B cell (primary cell): ENCODE measurements around the gene NPC1. TPM values are rescaled to one million over a fixed set of nuclear protein-coding genes. Genes with fewer than 3 reads are reported as not detected.
"Not testable (repeated sequence)": the region's sequence is repeated elsewhere in the genome, so short reads cannot be mapped to it uniquely, and the experiment has no call there.

Experiments used
- ATAC-seq: fragments of 200-7000 bp; cut with Tn5 transposase; one replicate; pipeline ENCODE4 v1.10.0; 2021; ENCODE audit warnings: low read depth, mild to moderate bottlenecking, moderate number of reproducible peaks, moderate library complexity
- CTCF ChIA-PET: fragments of 350-600 bp; sonication (Branson Sonifier 250); formaldehyde crosslinking; loops from one replicate; lab custom pipeline; 2021; ENCODE audit warnings: antibody characterized with exemption, inconsistent platforms; lab: Charles Lee
- POLR2A ChIA-PET: fragments of 350-600 bp; sonication (Branson Sonifier 250); formaldehyde crosslinking; loops from one replicate; lab custom pipeline; 2021; ENCODE audit warnings: antibody characterized with exemption; lab: Charles Lee
- DNase-seq: peaks from one replicate; pipeline ENCODE4 v3.0.0; 2013
- H2AFZ ChIP-seq: 2 replicates; pipeline ENCODE4 v1.6.1; 2012; ENCODE audit warnings: mild to moderate bottlenecking, low read depth, low read length; ENCODE audit not compliant: insufficient read depth, poor library complexity, severe bottlenecking
- H3K27ac ChIP-seq, 2 donors: 1 replicate in 1 of 2; 2 replicates in 1 of 2; pipeline ENCODE4 v1.5.1; 2012 to 2013; ENCODE audit warnings: low read length in 2 of 2, mild to moderate bottlenecking in 2 of 2, moderate library complexity in 1 of 2
- H3K27me3 ChIP-seq, 4 experiments: fragments of 200-600 bp in 1 of 4; sonication (generic) in 1 of 4; replicated peaks in 1 of 4; 1 replicate in 2 of 4; 2 replicates in 2 of 4; pipeline versions ENCODE4 v1.6.1 to v1.7.0; 2013 to 2016; ENCODE audit warnings: low read length in 3 of 4, mild to moderate bottlenecking in 2 of 4, mixed read lengths in 1 of 4, moderate library complexity in 1 of 4; ENCODE audit not compliant: insufficient read depth in 4 of 4, control insufficient read depth in 3 of 4; ENCODE audit errors: control extremely low read depth in 1 of 4
- H3K36me3 ChIP-seq, 2 experiments: replicated peaks in 1 of 2; 1 replicate in 1 of 2; 2 replicates in 1 of 2; pipeline versions ENCODE4 v1.6.1 to v1.7.1; 2013; ENCODE audit warnings: low read length in 1 of 2; ENCODE audit not compliant: insufficient read depth in 2 of 2, control insufficient read depth in 1 of 2; ENCODE audit errors: control extremely low read depth in 1 of 2, extremely low read depth in 1 of 2
- H3K4me1 ChIP-seq, 2 donors: fragments of 200-600 bp in 1 of 2; sonication (generic) in 1 of 2; 1 replicate in 1 of 2; 2 replicates in 1 of 2; pipeline versions ENCODE4 v1.5.1 to v1.6.1; 2013 to 2017; ENCODE audit warnings: low read length in 2 of 2; ENCODE audit not compliant: control insufficient read depth in 2 of 2, insufficient read depth in 2 of 2
- H3K4me2 ChIP-seq: replicated peaks from 2 replicates; pipeline ENCODE3; 2012; ENCODE audit warnings: mild to moderate bottlenecking, low read depth, low read length; ENCODE audit not compliant: poor library complexity, severe bottlenecking
- H3K4me3 ChIP-seq, 5 experiments: fragments of 200-600 bp in 1 of 5; sonication (generic) in 1 of 5; 1 replicate in 3 of 5; 2 replicates in 2 of 5; pipeline versions ENCODE4 v1.5.1 to v1.7.0; 2011 to 2016; ENCODE audit warnings: low read length in 4 of 5, mild to moderate bottlenecking in 4 of 5, low read depth in 2 of 5, control low read depth in 1 of 5, moderate library complexity in 1 of 5; ENCODE audit not compliant: insufficient read depth in 1 of 5; ENCODE audit errors: control extremely low read depth in 1 of 5, extremely low read depth in 1 of 5
- H3K79me2 ChIP-seq: fragments of 200-600 bp; sonication (generic); one replicate; pipeline ENCODE4 v1.6.0; 2016; ENCODE audit warnings: low read length; ENCODE audit not compliant: control insufficient read depth, insufficient read depth
- H3K9ac ChIP-seq: fragments of 200-600 bp; sonication (generic); 2 replicates; pipeline ENCODE4 v1.6.1; 2017; ENCODE audit warnings: mild to moderate bottlenecking, low read length, moderate library complexity
- H3K9me3 ChIP-seq, 3 donors: one replicate each; pipeline versions ENCODE4 v1.6.1 to v1.7.1; 2013; ENCODE audit warnings: low read length in 2 of 3; ENCODE audit not compliant: control insufficient read depth in 2 of 3, insufficient read depth in 1 of 3; ENCODE audit errors: control extremely low read depth in 1 of 3
- H4K20me1 ChIP-seq: 2 replicates; pipeline ENCODE4 v1.6.0; 2012; ENCODE audit warnings: mild to moderate bottlenecking, low read length; ENCODE audit not compliant: insufficient read depth, control insufficient read depth, poor library complexity, severe bottlenecking
- H3K27ac Mint-ChIP-seq: one replicate; pipeline ENCODE4 v1.8.0; 2021; ENCODE audit warnings: mixed read lengths
- H3K27me3 Mint-ChIP-seq: one replicate; pipeline ENCODE4 v1.8.0; 2021; ENCODE audit warnings: mixed read lengths
- H3K4me1 Mint-ChIP-seq: one replicate; pipeline ENCODE4 v1.8.0; 2021; ENCODE audit warnings: mixed read lengths
- H3K4me3 Mint-ChIP-seq: one replicate; pipeline ENCODE4 v1.8.0; 2021; ENCODE audit warnings: mixed read lengths
- H3K9me3 Mint-ChIP-seq: one replicate; pipeline ENCODE4 v1.8.0; 2022; ENCODE audit warnings: mixed read lengths; ENCODE audit not compliant: insufficient read depth
- EZH2 ChIP-seq: IDR thresholded peaks from 2 replicates; pipeline ENCODE4 v1.6.1; 2012; ENCODE audit warnings: borderline replicate concordance, low read depth, mild to moderate bottlenecking, moderate library complexity, low read length; ENCODE audit not compliant: insufficient read depth, poor library complexity, severe bottlenecking
- WGBS: methylation state at CpG from one replicate; pipeline ENCODE4 v1.1.5; 2013; ENCODE audit warnings: missing lambda C conversion rate; ENCODE audit not compliant: insufficient coverage; 5-methylcytosine and 5-hydroxymethylcytosine counted together
- intact Hi-C: fragments of 100-400 bp; cut with micrococcal nuclease; formaldehyde crosslinking; loops from one replicate; pipeline ENCODE4 v1.10.0; 2022
- polyA plus RNA-seq: library from polyadenylated mRNA; depleted of rRNA; stranded (reverse); fragments of >200 nt; gene quantifications from 2 replicates; pipeline ENCODE4 v1.2.3, GENCODE V29; 2012
- total RNA-seq, 2 donors: library from RNA; stranded (reverse); fragments of 120-200 nt in 1 of 2; gene quantifications; 1 replicate in 1 of 2; 2 replicates in 1 of 2; pipeline versions ENCODE4 v1.2.3 to v1.2.4, GENCODE V29; 2013 to 2022
- TF ChIP-seq, protein P1 (sequence below): fragments of 200-600 bp; IDR thresholded peaks from one replicate; pipeline ENCODE4 v1.8.0; 2022; ENCODE audit warnings: antibody characterized with exemption, mild to moderate bottlenecking

The NPC1 gene
- total and polyA plus RNA-seq, 2 donors (not counting 1 experiment from before 2014, with no cell fraction given) = 17.5 to 44.4 TPM

DNA sequence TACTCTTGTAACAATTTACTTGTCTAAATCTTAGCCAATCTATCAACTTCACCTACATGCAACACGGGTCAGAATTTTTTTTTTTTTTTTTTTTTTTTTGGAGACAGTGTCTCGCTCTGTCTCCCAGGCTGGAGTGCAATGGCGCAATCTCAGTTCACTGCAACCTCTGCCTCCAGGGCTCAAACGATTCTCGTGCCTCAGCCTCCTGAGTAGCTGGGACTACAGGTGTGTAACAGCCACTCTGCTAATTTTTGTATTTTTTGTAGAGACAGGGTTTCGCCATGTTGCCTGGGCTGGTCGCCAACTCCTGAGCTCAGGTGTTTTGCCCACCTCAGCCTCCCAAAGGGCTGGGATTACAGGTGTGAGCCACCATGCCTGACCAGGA, 26.8 kb upstream of the NPC1 start:
- POLR2A ChIA-PET = not testable (repeated sequence)
- WGBS = 91% methylated on average over 5 of the region's 7 CpGs

DNA sequence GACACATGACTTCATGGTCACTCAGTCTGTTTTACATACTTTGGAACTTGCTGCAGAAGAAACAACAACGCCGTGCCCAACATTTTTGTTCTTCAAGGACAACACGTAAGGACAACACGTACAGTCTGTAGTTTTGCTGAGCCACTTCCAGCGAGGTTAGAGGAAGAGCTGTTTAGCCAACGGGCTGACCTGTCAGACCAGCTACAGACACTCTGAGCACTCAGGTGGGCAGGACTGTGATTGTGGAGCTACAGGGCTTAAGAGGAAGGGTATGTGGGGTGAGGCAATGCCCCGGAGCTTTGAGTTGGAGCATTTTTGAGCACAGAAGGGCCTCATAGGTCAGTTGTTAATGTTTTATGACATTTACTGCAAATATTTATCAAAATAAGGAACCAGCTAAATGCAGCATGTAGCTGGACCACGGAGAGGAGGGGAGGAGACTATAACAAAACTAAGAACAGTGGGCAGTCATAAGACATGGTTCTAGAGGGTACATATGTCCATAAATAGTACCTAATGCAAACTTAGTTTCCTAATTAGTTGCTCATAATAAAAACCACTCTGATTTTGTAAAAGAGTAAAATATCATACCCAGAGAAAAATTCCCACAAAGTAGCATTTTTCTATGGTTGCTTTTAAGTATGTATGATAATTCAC, 26.3 kb upstream of the NPC1 start:
- Histone ChIP-seq H3K9ac (no peak overlapping the region), H4K20me1 (no peaks in the 10 kb centered on the region), H3K79me2 (no peaks in the 10 kb centered on the region), H3K36me3 (no peaks in the 10 kb centered on the region), H3K4me3 (no peak overlapping the region), H3K27me3 (no peaks in the 10 kb centered on the region), H3K4me1 (no peaks in the 10 kb centered on the region), H3K27ac (no peak overlapping the region), H3K9me3 (no peaks in the 10 kb centered on the region), H2AFZ (no peak overlapping the region), H3K4me2 (no peak overlapping the region)
- Mint-ChIP-seq H3K27ac (no peak overlapping the region), H3K4me3 (no peak overlapping the region), H3K27me3 (peaks cover 4% of the 10 kb centered on the region), H3K9me3 (no peaks in the 10 kb centered on the region), H3K4me1 (peaks cover 3% of the 10 kb centered on the region)
- no peak for DNase-seq
- whole genome bisulfite sequencing = 94% methylated on average over 6 of the region's 8 CpGs
- CTCF ChIA-PET = interaction anchor here (0.7 to 0.9 kb wide), 2 partner anchors 10 to 59 kb away, joined by 3 read pairs; no protein-coding TSS in a partner anchor
- no peak for TF ChIP-seq EZH2
- TF ChIP-seq, protein P1, sequence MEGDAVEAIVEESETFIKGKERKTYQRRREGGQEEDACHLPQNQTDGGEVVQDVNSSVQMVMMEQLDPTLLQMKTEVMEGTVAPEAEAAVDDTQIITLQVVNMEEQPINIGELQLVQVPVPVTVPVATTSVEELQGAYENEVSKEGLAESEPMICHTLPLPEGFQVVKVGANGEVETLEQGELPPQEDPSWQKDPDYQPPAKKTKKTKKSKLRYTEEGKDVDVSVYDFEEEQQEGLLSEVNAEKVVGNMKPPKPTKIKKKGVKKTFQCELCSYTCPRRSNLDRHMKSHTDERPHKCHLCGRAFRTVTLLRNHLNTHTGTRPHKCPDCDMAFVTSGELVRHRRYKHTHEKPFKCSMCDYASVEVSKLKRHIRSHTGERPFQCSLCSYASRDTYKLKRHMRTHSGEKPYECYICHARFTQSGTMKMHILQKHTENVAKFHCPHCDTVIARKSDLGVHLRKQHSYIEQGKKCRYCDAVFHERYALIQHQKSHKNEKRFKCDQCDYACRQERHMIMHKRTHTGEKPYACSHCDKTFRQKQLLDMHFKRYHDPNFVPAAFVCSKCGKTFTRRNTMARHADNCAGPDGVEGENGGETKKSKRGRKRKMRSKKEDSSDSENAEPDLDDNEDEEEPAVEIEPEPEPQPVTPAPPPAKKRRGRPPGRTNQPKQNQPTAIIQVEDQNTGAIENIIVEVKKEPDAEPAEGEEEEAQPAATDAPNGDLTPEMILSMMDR = no peak
- no peak for ATAC-seq
- POLR2A ChIA-PET = no interaction called here
- intact Hi-C loops = no loop called here

More for the DNA sequence above, 26.8 kb upstream of the NPC1 start:
- H2AFZ ChIP-seq, ATAC-seq, intact Hi-C loops, H3K27ac Mint-ChIP-seq, DNase-seq, H3K4me3 ChIP-seq, H3K9ac ChIP-seq, H3K4me2 ChIP-seq, H3K79me2 ChIP-seq, H3K27ac ChIP-seq, H3K9me3 Mint-ChIP-seq, H3K27me3 ChIP-seq, H4K20me1 ChIP-seq, H3K4me3 Mint-ChIP-seq, H3K36me3 ChIP-seq, H3K9me3 ChIP-seq, H3K4me1 ChIP-seq, H3K27me3 Mint-ChIP-seq, H3K4me1 Mint-ChIP-seq: not testable (repeated sequence)
- CTCF ChIA-PET = interaction anchor here (0.7 to 0.9 kb wide), 2 partner anchors 9 to 60 kb away, joined by 3 read pairs; no protein-coding TSS in a partner anchor
